H1 (cell line): ENCODE data around the gene NEB. TPM values are rescaled to one million over a fixed set of nuclear protein-coding genes. Genes with fewer than 3 reads are reported as not detected.

Source experiments
- ASH2L ChIP-seq: fragments of 200-600, 300-600 bp; sonication (generic); IDR thresholded peaks from one replicate; pipeline ENCODE4 v1.7.1; 2017; ENCODE audit warnings: low read length
- BCL11A ChIP-seq, 2 experiments: IDR thresholded peaks; one replicate each; pipeline ENCODE4 v1.6.1; 2011; ENCODE audit warnings: low read depth in 2 of 2, low read length in 2 of 2, mild to moderate bottlenecking in 2 of 2
- BRCA1 ChIP-seq: IDR thresholded peaks from 2 replicates; pipeline ENCODE4 v1.6.1; 2012; ENCODE audit warnings: low read depth, low read length, improper control_type of control experiment
- CHD1 ChIP-seq: IDR thresholded peaks from 2 replicates; pipeline ENCODE4 v1.6.1; 2012; ENCODE audit warnings: low read depth, low read length, improper control_type of control experiment
- CTCF ChIP-seq, 3 experiments: IDR thresholded peaks; 1 replicate in 2 of 3; 2 replicates in 1 of 3; pipeline versions ENCODE4 v1.5.1 to v1.6.1; 2011; ENCODE audit warnings: low read length in 3 of 3, mild to moderate bottlenecking in 3 of 3, inconsistent platforms in 2 of 3, low read depth in 1 of 3, moderate library complexity in 1 of 3; ENCODE audit not compliant: insufficient read depth in 1 of 3; ENCODE audit errors: control extremely low read depth in 1 of 3
- RFX5 ChIP-seq: IDR thresholded peaks from 2 replicates; pipeline ENCODE4 v1.6.1; 2011; ENCODE audit warnings: low read depth, low read length, improper control_type of control experiment, borderline replicate concordance
- SIRT6 ChIP-seq: IDR thresholded peaks from one replicate; pipeline ENCODE4 v1.7.1; 2012; ENCODE audit warnings: low read length, inconsistent platforms
- polyA plus RNA-seq, 7 experiments: library from polyadenylated mRNA; depleted of rRNA in 3 of 7; stranded (reverse) in 5 of 7; unstranded in 2 of 7; fragments of >200 nt in 5 of 7; fragments of 200-250 nt in 2 of 7; gene quantifications; 1 replicate in 5 of 7; 2 replicates in 1 of 7; 4 replicates in 1 of 7; pipeline versions ENCODE4 v1.2.1 to v1.2.3, GENCODE V29; 2011 to 2013; ENCODE audit warnings: missing spikeins in 2 of 7, mixed read lengths in 2 of 7
- total RNA-seq: library from RNA; stranded (reverse); fragmentation: NEBNext Ultra II Directional; extraction: Animal tissue kit (Norgen Biotek cat#: 25700); gene quantifications from 2 replicates; pipeline ENCODE4 v1.2.1, GENCODE V29; 2021

NEB gene
- total and polyA plus RNA-seq, 2 of the 8 experiments (the other 6 are each of a cell fraction or from before 2014, with no cell fraction given), result 1.4 to 2.5 TPM

- no peak for TF ChIP-seq CTCF (IDR thresholded peaks at IDR 0.05; ENCODE audit: control extremely low read depth in 1 of 3, insufficient read depth in 1 of 3, low read depth in 1 of 3, low read length in 3 of 3)
- no peak for TF ChIP-seq SIRT6
- TF ChIP-seq CHD1, result no peak
- no peak for TF ChIP-seq BRCA1
- TF ChIP-seq BCL11A (IDR thresholded peaks at IDR 0.05; ENCODE audit: low read depth in 2 of 2, low read length in 2 of 2), result no peak
- TF ChIP-seq RFX5, result no peak
- no peak for TF ChIP-seq ASH2L
These were observed 256.3 kb downstream of the NEB start (continued) for GRCh38 chr2:151478011-151478410.
